HEK293T (cell line): ENCODE results near the gene ANO3.

Experiments
- CTCF ChIA-PET: fragments of 350-600 bp; formaldehyde crosslinking; extraction: SDS; loops from one replicate; lab custom pipeline; 2021; ENCODE audit warnings: antibody characterized with exemption, inconsistent platforms; lab: Yijun Ruan, JAX
- POLR2A ChIA-PET: fragments of 350-600 bp; formaldehyde crosslinking; extraction: SDS; loops from one replicate; lab custom pipeline; 2020; ENCODE audit warnings: antibody characterized with exemption, inconsistent platforms; lab: Yijun Ruan, JAX
- DNase-seq: peaks from one replicate; pipeline ENCODE4 v3.0.0; 2012; ENCODE audit warnings: mixed read lengths; ENCODE audit errors: extremely low spot score
- ARNT ChIP-seq: fragments of 450-650 bp; IDR thresholded peaks from 2 replicates; pipeline ENCODE4 v1.6.1; 2017; ENCODE audit warnings: mild to moderate bottlenecking
- BHLHE40 ChIP-seq: fragments of 450-650 bp; IDR thresholded peaks from 2 replicates; pipeline ENCODE4 v1.6.1; 2016; ENCODE audit warnings: mild to moderate bottlenecking, moderate library complexity, borderline replicate concordance
- CTBP1 ChIP-seq: fragments of 450-650 bp; IDR thresholded peaks from 2 replicates; pipeline ENCODE4 v1.6.1; 2016; ENCODE audit warnings: borderline replicate concordance
- ELF4 ChIP-seq: fragments of 450-650 bp; IDR thresholded peaks from 2 replicates; pipeline ENCODE4 v1.6.1; 2017; ENCODE audit warnings: antibody characterized with exemption
- FOXA1 ChIP-seq: fragments of 450-650 bp; IDR thresholded peaks from 2 replicates; pipeline ENCODE4 v1.6.1; 2016; ENCODE audit warnings: mild to moderate bottlenecking
- FOXK2 ChIP-seq: fragments of 450-650 bp; IDR thresholded peaks from 2 replicates; pipeline ENCODE4 v1.6.1; 2016; ENCODE audit warnings: mild to moderate bottlenecking
- FOXM1 ChIP-seq: fragments of 450-650 bp; IDR thresholded peaks from 2 replicates; pipeline ENCODE4 v1.6.1; 2017; ENCODE audit warnings: mild to moderate bottlenecking, borderline replicate concordance
- HDGF ChIP-seq: fragments of 450-650 bp; IDR thresholded peaks from 2 replicates; pipeline ENCODE4 v1.6.1; 2017; ENCODE audit warnings: antibody characterized with exemption, borderline replicate concordance
- L3MBTL2 ChIP-seq: fragments of 450-650 bp; conservative IDR thresholded peaks from 2 replicates; pipeline ENCODE4 v1.6.1; 2016; ENCODE audit warnings: mild to moderate bottlenecking
- LEF1 ChIP-seq: fragments of 450-650 bp; IDR thresholded peaks from 2 replicates; pipeline ENCODE4 v1.6.1; 2017; ENCODE audit warnings: mild to moderate bottlenecking, borderline replicate concordance
- NFRKB ChIP-seq: fragments of 450-650 bp; IDR thresholded peaks from 2 replicates; pipeline ENCODE4 v1.6.1; 2016; ENCODE audit warnings: mild to moderate bottlenecking, moderate library complexity
- PKNOX1 ChIP-seq: fragments of 450-650 bp; IDR thresholded peaks from 2 replicates; pipeline ENCODE4 v1.6.1; 2016
- SP1 ChIP-seq: fragments of 450-650 bp; IDR thresholded peaks from 2 replicates; pipeline ENCODE4 v1.6.1; 2017
- SUZ12 ChIP-seq: fragments of 450-650 bp; IDR thresholded peaks from 2 replicates; pipeline ENCODE4 v1.6.1; 2016; ENCODE audit warnings: mild to moderate bottlenecking
- TARDBP ChIP-seq: fragments of 450-650 bp; IDR thresholded peaks from 2 replicates; pipeline ENCODE4 v1.6.1; 2016
- ZNF384 ChIP-seq: fragments of 450-650 bp; IDR thresholded peaks from 2 replicates; pipeline ENCODE4 v1.6.1; 2016

Gene ANO3

GRCh38 chr11:26512196-26512595 is 180.3 kb downstream of the ANO3 start:
- DNase-seq, result no peak
- ChIA-PET CTCF (no interaction called here), POLR2A (no interaction called here)
- TF ChIP-seq ZNF384 (no peak), BHLHE40 (no peak), SP1 (no peak), CTBP1 (no peak), FOXM1 (no peak), LEF1 (no peak), ARNT (no peak), ELF4 (no peak), PKNOX1 (no peak), SUZ12 (no peak), FOXK2 (no peak), FOXA1 (no peak), NFRKB (no peak), HDGF (no peak), L3MBTL2 (no peak)

- ChIA-PET CTCF (no interaction called here), POLR2A (no interaction called here)
- no peak for DNase-seq
- TF ChIP-seq FOXK2 (no peak), L3MBTL2 (no peak), BHLHE40 (no peak), SP1 (no peak), ARNT (no peak), ZNF384 (no peak), TARDBP (no peak), ELF4 (no peak), SUZ12 (no peak), CTBP1 (no peak), FOXM1 (no peak), HDGF (no peak), FOXA1 (no peak), NFRKB (no peak)
Measured at GRCh38 chr11:26519469-26519868, 187.5 kb downstream of the ANO3 start.

GRCh38 chr11:26522912-26523610 is 191.1 kb downstream of the ANO3 start:
- POLR2A ChIA-PET, result no interaction called here
- no peak for TF ChIP-seq ARNT
- CTCF ChIA-PET, result no interaction called here
- no peak for DNase-seq

- ChIA-PET POLR2A (no interaction called here), CTCF (no interaction called here)
- TF ChIP-seq ZNF384 (no peak), CTBP1 (no peak), NFRKB (no peak), L3MBTL2 (no peak), TARDBP (no peak), ELF4 (no peak), BHLHE40 (no peak), SUZ12 (no peak)
- DNase-seq, result no peak
Measured at GRCh38 chr11:26527685-26528084, 195.8 kb downstream of the ANO3 start.

- CTCF ChIA-PET, result no interaction called here
- no peak for TF ChIP-seq PKNOX1
- no peak for TF ChIP-seq FOXK2
- TF ChIP-seq LEF1, result no peak
- TF ChIP-seq TARDBP, result no peak
- POLR2A ChIA-PET, result no interaction called here
- no peak for DNase-seq
Measured at GRCh38 chr11:26537341-26537740, 205.4 kb downstream of the ANO3 start.

- TF ChIP-seq HDGF, result no peak
- TF ChIP-seq SP1, result no peak
- no peak for TF ChIP-seq FOXA1
- ChIA-PET POLR2A (no interaction called here), CTCF (no interaction called here)
- no peak for DNase-seq
Measured at GRCh38 chr11:26539517-26539916, 207.6 kb downstream of the ANO3 start.

GRCh38 chr11:26541870-26542269 is 209.9 kb downstream of the ANO3 start:
- CTCF ChIA-PET, result no interaction called here
- POLR2A ChIA-PET, result no interaction called here
- TF ChIP-seq ARNT (no peak), FOXA1 (no peak), CTBP1 (no peak), PKNOX1 (no peak), NFRKB (no peak), HDGF (no peak), SP1 (no peak), FOXK2 (no peak), BHLHE40 (no peak), ZNF384 (no peak), LEF1 (no peak), FOXM1 (no peak), SUZ12 (no peak), TARDBP (no peak), L3MBTL2 (no peak)
- DNase-seq, result no peak
